ENCODE measurements around the gene DYRK1A. TPM values are rescaled to one million over a fixed set of nuclear protein-coding genes. Genes with fewer than 3 reads are reported as not detected.

The DYRK1A gene
- total and polyA plus RNA-seq, 2 of the 13 experiments (the other 11 are each of a cell fraction or from before 2014, with no cell fraction given) = 24.6 to 34.2 TPM

DNA sequence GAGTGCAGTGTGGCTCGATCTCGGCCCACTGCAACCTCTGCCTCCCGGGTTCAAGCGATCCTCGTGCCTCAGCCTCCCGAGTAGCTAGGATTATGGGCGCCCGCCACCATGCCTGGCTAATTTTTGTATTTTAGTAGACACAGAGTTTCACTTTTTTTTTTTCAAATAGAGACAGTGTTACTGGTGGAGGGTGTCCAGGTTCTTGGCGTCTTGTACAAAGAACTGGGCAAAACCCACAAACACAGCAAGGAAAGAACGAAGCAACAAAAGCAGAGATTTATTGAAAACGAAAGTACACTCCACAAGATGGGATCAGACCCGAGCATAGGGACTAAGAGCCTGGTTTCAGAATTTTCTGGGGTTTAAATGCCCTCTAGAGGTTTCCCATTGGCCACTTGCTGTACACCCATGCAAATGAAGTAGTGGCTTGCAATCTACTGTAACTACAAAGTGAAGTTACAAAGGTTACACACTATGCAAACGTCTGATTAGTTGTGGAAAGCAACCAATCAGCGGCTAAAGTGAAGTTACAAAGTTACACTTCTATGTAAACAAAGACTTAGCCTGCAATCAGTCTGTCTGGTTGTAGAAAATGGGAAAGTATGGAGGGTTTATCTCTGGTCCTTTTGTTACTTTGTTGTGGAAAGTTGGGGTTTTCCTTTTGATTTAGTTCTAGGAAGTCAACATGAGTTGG lies 199.1 kb downstream of the DYRK1A start (continued):
- TF ChIP-seq, protein P1, sequence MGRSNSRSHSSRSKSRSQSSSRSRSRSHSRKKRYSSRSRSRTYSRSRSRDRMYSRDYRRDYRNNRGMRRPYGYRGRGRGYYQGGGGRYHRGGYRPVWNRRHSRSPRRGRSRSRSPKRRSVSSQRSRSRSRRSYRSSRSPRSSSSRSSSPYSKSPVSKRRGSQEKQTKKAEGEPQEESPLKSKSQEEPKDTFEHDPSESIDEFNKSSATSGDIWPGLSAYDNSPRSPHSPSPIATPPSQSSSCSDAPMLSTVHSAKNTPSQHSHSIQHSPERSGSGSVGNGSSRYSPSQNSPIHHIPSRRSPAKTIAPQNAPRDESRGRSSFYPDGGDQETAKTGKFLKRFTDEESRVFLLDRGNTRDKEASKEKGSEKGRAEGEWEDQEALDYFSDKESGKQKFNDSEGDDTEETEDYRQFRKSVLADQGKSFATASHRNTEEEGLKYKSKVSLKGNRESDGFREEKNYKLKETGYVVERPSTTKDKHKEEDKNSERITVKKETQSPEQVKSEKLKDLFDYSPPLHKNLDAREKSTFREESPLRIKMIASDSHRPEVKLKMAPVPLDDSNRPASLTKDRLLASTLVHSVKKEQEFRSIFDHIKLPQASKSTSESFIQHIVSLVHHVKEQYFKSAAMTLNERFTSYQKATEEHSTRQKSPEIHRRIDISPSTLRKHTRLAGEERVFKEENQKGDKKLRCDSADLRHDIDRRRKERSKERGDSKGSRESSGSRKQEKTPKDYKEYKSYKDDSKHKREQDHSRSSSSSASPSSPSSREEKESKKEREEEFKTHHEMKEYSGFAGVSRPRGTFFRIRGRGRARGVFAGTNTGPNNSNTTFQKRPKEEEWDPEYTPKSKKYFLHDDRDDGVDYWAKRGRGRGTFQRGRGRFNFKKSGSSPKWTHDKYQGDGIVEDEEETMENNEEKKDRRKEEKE (IDR thresholded peaks at IDR 0.05) = no peak
- TF ChIP-seq, protein P2, sequence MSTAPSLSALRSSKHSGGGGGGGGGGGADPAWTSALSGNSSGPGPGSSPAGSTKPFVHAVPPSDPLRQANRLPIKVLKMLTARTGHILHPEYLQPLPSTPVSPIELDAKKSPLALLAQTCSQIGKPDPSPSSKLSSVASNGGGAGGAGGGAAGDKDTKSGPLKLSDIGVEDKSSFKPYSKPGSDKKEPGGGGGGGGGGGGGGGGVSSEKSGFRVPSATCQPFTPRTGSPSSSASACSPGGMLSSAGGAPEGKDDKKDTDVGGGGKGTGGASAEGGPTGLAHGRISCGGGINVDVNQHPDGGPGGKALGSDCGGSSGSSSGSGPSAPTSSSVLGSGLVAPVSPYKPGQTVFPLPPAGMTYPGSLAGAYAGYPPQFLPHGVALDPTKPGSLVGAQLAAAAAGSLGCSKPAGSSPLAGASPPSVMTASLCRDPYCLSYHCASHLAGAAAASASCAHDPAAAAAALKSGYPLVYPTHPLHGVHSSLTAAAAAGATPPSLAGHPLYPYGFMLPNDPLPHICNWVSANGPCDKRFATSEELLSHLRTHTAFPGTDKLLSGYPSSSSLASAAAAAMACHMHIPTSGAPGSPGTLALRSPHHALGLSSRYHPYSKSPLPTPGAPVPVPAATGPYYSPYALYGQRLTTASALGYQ (CRISPR knock-in tag; IDR thresholded peaks at IDR 0.05) = no peak
- TF ChIP-seq NCOA1 (CRISPR knock-in tag; IDR thresholded peaks at IDR 0.05) (no peak), FOXP1 (IDR thresholded peaks at IDR 0.05) (no peak), FOXP1 (CRISPR knock-in tag; IDR thresholded peaks at IDR 0.05) (0 out of 2 replicates have a peak, but pooled peaks have one; percentile 7), SOX6 (IDR thresholded peaks at IDR 0.05) (no peak), SOX6 (CRISPR knock-in tag; IDR thresholded peaks at IDR 0.05) (peak; percentile 39; the same call in 1 of the 2 replicates)
- TF ChIP-seq, protein P3, sequence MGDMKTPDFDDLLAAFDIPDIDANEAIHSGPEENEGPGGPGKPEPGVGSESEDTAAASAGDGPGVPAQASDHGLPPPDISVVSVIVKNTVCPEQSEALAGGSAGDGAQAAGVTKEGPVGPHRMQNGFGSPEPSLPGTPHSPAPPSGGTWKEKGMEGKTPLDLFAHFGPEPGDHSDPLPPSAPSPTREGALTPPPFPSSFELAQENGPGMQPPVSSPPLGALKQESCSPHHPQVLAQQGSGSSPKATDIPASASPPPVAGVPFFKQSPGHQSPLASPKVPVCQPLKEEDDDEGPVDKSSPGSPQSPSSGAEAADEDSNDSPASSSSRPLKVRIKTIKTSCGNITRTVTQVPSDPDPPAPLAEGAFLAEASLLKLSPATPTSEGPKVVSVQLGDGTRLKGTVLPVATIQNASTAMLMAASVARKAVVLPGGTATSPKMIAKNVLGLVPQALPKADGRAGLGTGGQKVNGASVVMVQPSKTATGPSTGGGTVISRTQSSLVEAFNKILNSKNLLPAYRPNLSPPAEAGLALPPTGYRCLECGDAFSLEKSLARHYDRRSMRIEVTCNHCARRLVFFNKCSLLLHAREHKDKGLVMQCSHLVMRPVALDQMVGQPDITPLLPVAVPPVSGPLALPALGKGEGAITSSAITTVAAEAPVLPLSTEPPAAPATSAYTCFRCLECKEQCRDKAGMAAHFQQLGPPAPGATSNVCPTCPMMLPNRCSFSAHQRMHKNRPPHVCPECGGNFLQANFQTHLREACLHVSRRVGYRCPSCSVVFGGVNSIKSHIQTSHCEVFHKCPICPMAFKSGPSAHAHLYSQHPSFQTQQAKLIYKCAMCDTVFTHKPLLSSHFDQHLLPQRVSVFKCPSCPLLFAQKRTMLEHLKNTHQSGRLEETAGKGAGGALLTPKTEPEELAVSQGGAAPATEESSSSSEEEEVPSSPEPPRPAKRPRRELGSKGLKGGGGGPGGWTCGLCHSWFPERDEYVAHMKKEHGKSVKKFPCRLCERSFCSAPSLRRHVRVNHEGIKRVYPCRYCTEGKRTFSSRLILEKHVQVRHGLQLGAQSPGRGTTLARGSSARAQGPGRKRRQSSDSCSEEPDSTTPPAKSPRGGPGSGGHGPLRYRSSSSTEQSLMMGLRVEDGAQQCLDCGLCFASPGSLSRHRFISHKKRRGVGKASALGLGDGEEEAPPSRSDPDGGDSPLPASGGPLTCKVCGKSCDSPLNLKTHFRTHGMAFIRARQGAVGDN (CRISPR knock-in tag; IDR thresholded peaks at IDR 0.05) = peak; percentile 26; the same call in 1 of the 2 replicates
- TF ChIP-seq, protein P4, sequence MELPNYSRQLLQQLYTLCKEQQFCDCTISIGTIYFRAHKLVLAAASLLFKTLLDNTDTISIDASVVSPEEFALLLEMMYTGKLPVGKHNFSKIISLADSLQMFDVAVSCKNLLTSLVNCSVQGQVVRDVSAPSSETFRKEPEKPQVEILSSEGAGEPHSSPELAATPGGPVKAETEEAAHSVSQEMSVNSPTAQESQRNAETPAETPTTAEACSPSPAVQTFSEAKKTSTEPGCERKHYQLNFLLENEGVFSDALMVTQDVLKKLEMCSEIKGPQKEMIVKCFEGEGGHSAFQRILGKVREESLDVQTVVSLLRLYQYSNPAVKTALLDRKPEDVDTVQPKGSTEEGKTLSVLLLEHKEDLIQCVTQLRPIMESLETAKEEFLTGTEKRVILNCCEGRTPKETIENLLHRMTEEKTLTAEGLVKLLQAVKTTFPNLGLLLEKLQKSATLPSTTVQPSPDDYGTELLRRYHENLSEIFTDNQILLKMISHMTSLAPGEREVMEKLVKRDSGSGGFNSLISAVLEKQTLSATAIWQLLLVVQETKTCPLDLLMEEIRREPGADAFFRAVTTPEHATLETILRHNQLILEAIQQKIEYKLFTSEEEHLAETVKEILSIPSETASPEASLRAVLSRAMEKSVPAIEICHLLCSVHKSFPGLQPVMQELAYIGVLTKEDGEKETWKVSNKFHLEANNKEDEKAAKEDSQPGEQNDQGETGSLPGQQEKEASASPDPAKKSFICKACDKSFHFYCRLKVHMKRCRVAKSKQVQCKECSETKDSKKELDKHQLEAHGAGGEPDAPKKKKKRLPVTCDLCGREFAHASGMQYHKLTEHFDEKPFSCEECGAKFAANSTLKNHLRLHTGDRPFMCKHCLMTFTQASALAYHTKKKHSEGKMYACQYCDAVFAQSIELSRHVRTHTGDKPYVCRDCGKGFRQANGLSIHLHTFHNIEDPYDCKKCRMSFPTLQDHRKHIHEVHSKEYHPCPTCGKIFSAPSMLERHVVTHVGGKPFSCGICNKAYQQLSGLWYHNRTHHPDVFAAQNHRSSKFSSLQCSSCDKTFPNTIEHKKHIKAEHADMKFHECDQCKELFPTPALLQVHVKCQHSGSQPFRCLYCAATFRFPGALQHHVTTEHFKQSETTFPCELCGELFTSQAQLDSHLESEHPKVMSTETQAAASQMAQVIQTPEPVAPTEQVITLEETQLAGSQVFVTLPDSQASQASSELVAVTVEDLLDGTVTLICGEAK (IDR thresholded peaks at IDR 0.05) = no peak
- TF ChIP-seq, protein P4 (CRISPR knock-in tag; IDR thresholded peaks at IDR 0.05) = no peak
